HEK293 (cell line): Measurements from ENCODE around the gene GLO1.

Source experiments
- CTCF ChIA-PET: fragments of 350-600 bp; formaldehyde crosslinking; extraction: SDS; loops from one replicate; lab custom pipeline; 2021; ENCODE audit warnings: antibody characterized with exemption; lab: Yijun Ruan, JAX
- POLR2A ChIA-PET: fragments of 300-600 bp; formaldehyde crosslinking; extraction: SDS; loops from one replicate; lab custom pipeline; 2020; ENCODE audit warnings: antibody characterized with exemption, inconsistent platforms; lab: Yijun Ruan, JAX
- H3K27ac ChIP-seq: fragments of 200-500 bp; sonication (Bioruptor generic); 2 replicates; pipeline ENCODE4 v1.5.1; 2014; ENCODE audit warnings: low read depth, low read length, control low read depth, inconsistent platforms; ENCODE audit errors: extremely low read depth
- H3K36me3 ChIP-seq, 2 experiments: fragments of 200-500 bp in 1 of 2; sonication (Bioruptor generic) in 1 of 2; 1 replicate in 1 of 2; 2 replicates in 1 of 2; pipeline ENCODE4 v1.5.1; 2014 to 2017; ENCODE audit warnings: inconsistent platforms in 2 of 2, low read length in 2 of 2; ENCODE audit not compliant: control insufficient read depth in 2 of 2, insufficient read depth in 1 of 2
- H3K4me1 ChIP-seq: fragments of 200-500 bp; sonication (Bioruptor generic); 2 replicates; pipeline ENCODE4 v1.5.1; 2014; ENCODE audit warnings: mild to moderate bottlenecking, low read length, inconsistent platforms; ENCODE audit not compliant: control insufficient read depth, insufficient read depth
- H3K4me3 ChIP-seq: 2 replicates; pipeline ENCODE4 v1.5.1; 2011; ENCODE audit warnings: low read depth, mild to moderate bottlenecking, control low read depth, low read length, moderate library complexity
- H3K9me3 ChIP-seq: fragments of 200-500 bp; sonication (Bioruptor generic); 2 replicates; pipeline ENCODE4 v1.5.1; 2014; ENCODE audit warnings: low read depth, low read length, inconsistent platforms; ENCODE audit not compliant: control insufficient read depth, insufficient read depth
- FEZF1 ChIP-seq: fragments of 450-650 bp; formaldehyde crosslinking; IDR thresholded peaks from 2 replicates; pipeline ENCODE4 v1.5.1; 2016; ENCODE audit warnings: missing biosample characterization, missing genetic modification characterization
- GLIS1 ChIP-seq: fragments of 450-650 bp; formaldehyde crosslinking; IDR thresholded peaks from 2 replicates; pipeline ENCODE4 v1.5.1; 2016; ENCODE audit warnings: missing biosample characterization, missing genetic modification characterization
- PATZ1 ChIP-seq: fragments of 450-650 bp; formaldehyde crosslinking; IDR thresholded peaks from 2 replicates; pipeline ENCODE4 v1.5.1; 2016; ENCODE audit warnings: missing biosample characterization, missing genetic modification characterization
- PRDM1 ChIP-seq: fragments of 450-650 bp; formaldehyde crosslinking; IDR thresholded peaks from 2 replicates; pipeline ENCODE4; 2016; ENCODE audit warnings: missing biosample characterization, missing genetic modification characterization
- SETDB1 ChIP-seq: IDR thresholded peaks from one replicate; pipeline ENCODE4 v1.6.1; 2017; ENCODE audit warnings: mild to moderate bottlenecking, low read length, moderate library complexity, mixed read lengths; ENCODE audit not compliant: insufficient read length
- ZBTB17 ChIP-seq: fragments of 450-650 bp; formaldehyde crosslinking; IDR thresholded peaks from 2 replicates; pipeline ENCODE4 v1.5.1; 2016; ENCODE audit warnings: missing biosample characterization, missing genetic modification characterization
- ZBTB44 ChIP-seq: fragments of 450-650 bp; IDR thresholded peaks from 2 replicates; pipeline ENCODE4 v1.5.1; 2018; ENCODE audit warnings: missing biosample characterization, mild to moderate bottlenecking, missing genetic modification characterization
- ZEB2 ChIP-seq: fragments of 450-650 bp; formaldehyde crosslinking; IDR thresholded peaks from 2 replicates; pipeline ENCODE4 v1.5.1; 2016; ENCODE audit warnings: missing biosample characterization, missing genetic modification characterization
- ZIC2 ChIP-seq: fragments of 450-650 bp; formaldehyde crosslinking; IDR thresholded peaks from 2 replicates; pipeline ENCODE4 v1.5.1; 2016; ENCODE audit warnings: missing biosample characterization, missing genetic modification characterization
- ZNF133 ChIP-seq: fragments of 450-650 bp; formaldehyde crosslinking; IDR thresholded peaks from 2 replicates; pipeline ENCODE4 v1.5.1; 2016; ENCODE audit warnings: missing biosample characterization, missing genetic modification characterization
- ZNF16 ChIP-seq: fragments of 450-650 bp; formaldehyde crosslinking; IDR thresholded peaks from 2 replicates; pipeline ENCODE4 v1.5.1; 2016; ENCODE audit warnings: low read depth, missing biosample characterization, missing genetic modification characterization
- ZNF302 ChIP-seq: fragments of 450-650 bp; formaldehyde crosslinking; IDR thresholded peaks from 2 replicates; pipeline ENCODE4 v1.5.1; 2016; ENCODE audit warnings: missing biosample characterization, missing genetic modification characterization, low read depth
- ZNF335 ChIP-seq: fragments of 450-650 bp; formaldehyde crosslinking; conservative IDR thresholded peaks from 2 replicates; pipeline ENCODE4 v1.5.1; 2016; ENCODE audit warnings: missing biosample characterization, missing genetic modification characterization
- ZNF521 ChIP-seq: fragments of 450-650 bp; formaldehyde crosslinking; IDR thresholded peaks from 2 replicates; pipeline ENCODE4 v1.5.1; 2017; ENCODE audit warnings: missing biosample characterization, mild to moderate bottlenecking, missing genetic modification characterization
- ZNF530 ChIP-seq: fragments of 450-650 bp; formaldehyde crosslinking; IDR thresholded peaks from 2 replicates; pipeline ENCODE4 v1.5.1; 2016; ENCODE audit warnings: low read depth, missing biosample characterization, missing genetic modification characterization
- ZNF664 ChIP-seq: fragments of 450-650 bp; formaldehyde crosslinking; IDR thresholded peaks from 2 replicates; pipeline ENCODE4 v1.5.1; 2016; ENCODE audit warnings: missing biosample characterization, missing genetic modification characterization
- ZNF792 ChIP-seq: fragments of 450-650 bp; formaldehyde crosslinking; IDR thresholded peaks from 2 replicates; pipeline ENCODE4 v1.5.1; 2016; ENCODE audit warnings: missing biosample characterization, missing genetic modification characterization
- ZNF837 ChIP-seq: fragments of 450-650 bp; formaldehyde crosslinking; IDR thresholded peaks from 2 replicates; pipeline ENCODE4 v1.5.1; 2016; ENCODE audit warnings: missing biosample characterization, missing genetic modification characterization
- ZSCAN16 ChIP-seq: fragments of 450-650 bp; formaldehyde crosslinking; IDR thresholded peaks from 2 replicates; pipeline ENCODE4 v1.5.1; 2016; ENCODE audit warnings: missing biosample characterization, missing genetic modification characterization

Gene GLO1

GRCh38 chr6:38736951-38737350 lies 34.0 kb upstream of the GLO1 start:
- Histone ChIP-seq H3K4me1 (no peaks in the 10 kb centered on the region), H3K36me3 (no peaks in the 10 kb centered on the region), H3K9me3 (no peaks in the 10 kb centered on the region), H3K27ac (no peak overlapping the region), H3K4me3 (no peak overlapping the region)
- ChIA-PET CTCF (interaction anchor here (2.4 kb wide), 1 partner anchor 12 kb away, joined by 8 read pairs; no protein-coding TSS in a partner anchor), POLR2A (no interaction called here)
- no peak for TF ChIP-seq ZNF792
- TF ChIP-seq PATZ1 (tag by site-specific recombination) = no peak
- no peak for TF ChIP-seq ZNF837 (tag by site-specific recombination)
- no peak for TF ChIP-seq ZNF133 (tag by site-specific recombination)
- no peak for TF ChIP-seq ZNF302 (tag by site-specific recombination)
- TF ChIP-seq ZEB2 (tag by site-specific recombination) = no peak
- no peak for TF ChIP-seq SETDB1
- no peak for TF ChIP-seq ZNF530
- TF ChIP-seq PRDM1 (tag by site-specific recombination) = no peak

GRCh38 chr6:38730140-38730862 lies 27.4 kb upstream of the GLO1 start:
- CTCF ChIA-PET = interaction anchor here (0.9 kb wide), 1 partner anchor 10 kb away, joined by 4 read pairs; no protein-coding TSS in a partner anchor

GRCh38 chr6:38728203-38728602 lies 25.3 kb upstream of the GLO1 start:
- POLR2A ChIA-PET = no interaction called here

More at GRCh38 chr6:38730140-38730862, 27.4 kb upstream of the GLO1 start:
- POLR2A ChIA-PET = interaction anchor here (0.9 kb wide), 1 partner anchor 27 kb away, joined by 6 read pairs; no protein-coding TSS in a partner anchor
- Histone ChIP-seq H3K9me3 (no peaks in the 10 kb centered on the region), H3K27ac (no peak overlapping the region), H3K4me1 (no peaks in the 10 kb centered on the region), H3K4me3 (no peak overlapping the region), H3K36me3 (no peaks in the 10 kb centered on the region)
- TF ChIP-seq ZNF664 (tag by site-specific recombination) (0 out of 2 replicates have a peak, but pooled peaks have one; percentile 18), ZBTB44 (tag by site-specific recombination) (peak; percentile 51), ZNF335 (0 out of 2 replicates have a peak, but pooled peaks have one; percentile 39), ZIC2 (peak; percentile 95), ZNF521 (tag by site-specific recombination) (no peak), ZSCAN16 (tag by site-specific recombination) (no peak), FEZF1 (tag by site-specific recombination) (peak; percentile 40; the same call in 1 of the 2 replicates), GLIS1 (tag by site-specific recombination) (peak; percentile 78)

More at GRCh38 chr6:38728203-38728602, 25.3 kb upstream of the GLO1 start:
- Histone ChIP-seq H3K4me1 (no peaks in the 10 kb centered on the region), H3K4me3 (no peak overlapping the region), H3K27ac (no peak overlapping the region), H3K36me3 (no peaks in the 10 kb centered on the region), H3K9me3 (no peaks in the 10 kb centered on the region)
- TF ChIP-seq ZBTB17 (no peak), ZNF16 (tag by site-specific recombination) (no peak)
- CTCF ChIA-PET = interaction anchor here (0.7 to 1.1 kb wide), 2 partner anchors 10 to 218 kb away, joined by 3 to 6 read pairs; no protein-coding TSS in a partner anchor
